ENCODE results near the gene NUSAP1.
"Not testable (repeated sequence)": the region's sequence is repeated elsewhere in the genome, so short reads cannot be mapped to it uniquely, and the experiment has no call there.

Gene NUSAP1

DNA sequence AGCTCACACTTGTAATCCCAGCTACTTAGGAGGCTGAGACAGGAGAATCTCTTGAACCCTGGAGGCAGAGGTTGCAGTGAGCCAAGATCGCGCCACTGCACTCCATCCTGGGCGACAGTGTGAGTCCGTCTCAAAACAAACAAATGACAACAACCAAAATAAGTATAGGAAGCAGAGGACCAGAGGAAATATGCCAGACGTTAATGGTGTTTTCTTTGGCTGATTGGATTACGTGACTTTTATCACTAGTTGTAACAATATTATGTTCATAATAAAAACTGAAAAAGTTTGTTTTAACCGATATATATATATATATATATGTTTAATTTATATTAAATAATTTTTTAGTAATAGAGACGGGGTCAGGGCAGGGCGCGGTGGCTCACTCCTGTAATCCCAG, 21.7 kb downstream of the NUSAP1 start:
- 88 to 98% methylated on average over 8 of the region's 10 CpGs for WGBS, 2 experiments
- peaks cover 76% of the 10 kb centered on the region for H3K36me3 ChIP-seq (ENCODE audit: control insufficient read depth, insufficient read depth, low read length)

DNA sequence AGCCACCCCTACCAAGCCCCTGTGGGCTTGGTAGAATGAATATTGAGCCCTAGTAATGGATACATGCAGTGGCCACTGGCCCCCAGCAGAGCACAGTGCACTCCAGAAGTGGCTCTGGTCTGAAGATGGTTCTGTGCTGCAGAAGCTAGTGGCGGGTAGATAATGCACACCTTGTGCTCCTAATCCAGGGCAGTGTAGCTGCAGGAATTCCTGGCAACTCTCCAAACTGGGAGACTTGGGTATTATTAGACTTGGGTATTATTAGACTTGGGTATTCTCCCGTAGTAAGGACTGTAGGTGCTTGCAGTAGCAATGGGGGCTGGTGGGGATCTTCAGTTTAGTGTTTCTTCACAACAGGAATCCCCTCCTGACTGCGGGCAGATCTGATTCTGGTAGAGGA, 34.7 kb downstream of the NUSAP1 start:
- Histone ChIP-seq H3K27ac (ENCODE audit: insufficient read depth, low read depth, low read length, poor library complexity, severe bottlenecking) (no peak overlapping the region), H3K36me3 (ENCODE audit: control insufficient read depth, insufficient read depth, low read length) (peaks cover 62% of the 10 kb centered on the region), H3K4me1 (ENCODE audit: control insufficient read depth, insufficient read depth, low read length) (no peaks in the 10 kb centered on the region), H3K9me3 (ENCODE audit: control insufficient read depth, low read length) (no peaks in the 10 kb centered on the region), H3K27me3 (ENCODE audit: control insufficient read depth, insufficient read depth, low read length, poor library complexity, severe bottlenecking) (no peaks in the 10 kb centered on the region), H3K4me3 (ENCODE audit: insufficient read depth, low read depth, low read length) (no peak overlapping the region)
- WGBS, 2 experiments: 95 to 97% methylated on average over 3 of the region's 3 CpGs

More for the DNA sequence above, 21.7 kb downstream of the NUSAP1 start:
- H3K4me3 ChIP-seq (ENCODE audit: insufficient read depth, low read depth, low read length): no peak overlapping the region
- H3K4me1 ChIP-seq (ENCODE audit: control insufficient read depth, insufficient read depth, low read length): no peaks in the 10 kb centered on the region
- no peak overlapping the region for H3K27ac ChIP-seq (ENCODE audit: insufficient read depth, low read depth, low read length, poor library complexity, severe bottlenecking)
- no peaks in the 10 kb centered on the region for H3K9me3 ChIP-seq (ENCODE audit: control insufficient read depth, low read length)
- no peaks in the 10 kb centered on the region for H3K27me3 ChIP-seq (ENCODE audit: control insufficient read depth, insufficient read depth, low read length, poor library complexity, severe bottlenecking)

DNA sequence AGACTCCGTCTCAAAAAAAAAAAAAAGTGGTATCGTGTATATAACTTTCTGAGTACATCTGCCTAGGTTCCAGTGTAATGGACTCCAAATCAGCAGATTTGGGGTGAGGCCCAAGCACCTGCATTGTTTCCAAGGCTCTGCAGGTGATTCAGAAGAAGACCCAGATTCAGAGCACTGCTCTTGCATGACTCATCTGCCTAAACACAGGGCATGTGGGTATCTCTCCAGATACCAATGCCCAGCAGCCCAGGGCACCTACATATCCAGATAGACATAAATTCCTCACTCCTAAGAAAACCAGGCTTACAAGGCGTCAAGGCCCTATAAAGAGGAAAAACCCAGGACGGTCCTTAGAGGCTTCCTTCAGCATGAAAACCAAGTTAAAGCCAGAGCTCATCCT, 45.3 kb downstream of the NUSAP1 start:
- Histone ChIP-seq H3K9me3 (ENCODE audit: control insufficient read depth, low read length) (no peaks in the 10 kb centered on the region), H3K27me3 (ENCODE audit: control insufficient read depth, insufficient read depth, low read length, poor library complexity, severe bottlenecking) (no peaks in the 10 kb centered on the region), H3K4me3 (ENCODE audit: insufficient read depth, low read depth, low read length) (no peak overlapping the region), H3K27ac (ENCODE audit: insufficient read depth, low read depth, low read length, poor library complexity, severe bottlenecking) (no peak overlapping the region), H3K4me1 (ENCODE audit: control insufficient read depth, insufficient read depth, low read length) (no peaks in the 10 kb centered on the region), H3K36me3 (ENCODE audit: control insufficient read depth, insufficient read depth, low read length) (peaks cover 55% of the 10 kb centered on the region)
- 95 to 96% methylated on average over 4 of the region's 4 CpGs for WGBS, 2 experiments

DNA sequence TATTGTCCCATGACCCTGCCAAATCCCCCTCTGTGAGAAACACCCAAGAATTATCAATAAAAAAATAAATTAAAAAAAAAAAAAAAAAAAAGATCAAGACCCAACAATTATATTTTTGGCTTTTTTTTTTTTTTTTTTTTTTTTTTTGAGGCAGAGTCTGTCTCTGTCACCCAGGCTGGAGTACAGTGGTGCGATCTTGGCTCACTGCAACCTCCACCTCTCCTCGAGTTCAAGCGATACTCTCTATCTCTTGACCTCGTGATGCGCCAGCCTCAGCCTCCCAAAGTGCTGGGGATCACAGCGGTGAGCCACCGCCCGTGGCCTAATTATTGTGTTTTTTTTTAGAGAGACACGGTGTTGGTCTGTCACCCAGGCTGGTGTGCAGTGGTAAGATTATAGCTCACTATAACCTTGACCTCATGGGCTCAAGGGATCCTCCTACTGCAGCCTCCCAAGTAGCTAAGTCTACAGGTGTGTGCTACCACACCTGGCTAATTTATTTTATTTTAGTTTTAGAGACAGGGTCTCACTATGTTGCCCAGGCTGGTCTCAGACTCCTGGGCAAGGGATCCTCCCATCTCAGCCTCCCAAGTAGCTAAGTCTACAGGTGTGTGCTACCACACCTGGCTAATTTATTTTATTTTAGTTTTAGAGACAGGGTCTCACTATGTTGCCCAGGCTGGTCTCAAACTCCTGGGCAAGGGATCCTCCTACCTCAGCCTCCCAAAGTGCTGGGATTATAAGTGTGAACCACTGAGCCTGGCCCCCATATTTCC, 51.5 kb downstream of the NUSAP1 start:
- H3K27me3 ChIP-seq (ENCODE audit: control insufficient read depth, insufficient read depth, low read length, poor library complexity, severe bottlenecking); H3K4me1 ChIP-seq (ENCODE audit: control insufficient read depth, insufficient read depth, low read length); H3K9me3 ChIP-seq (ENCODE audit: control insufficient read depth, low read length); H3K4me3 ChIP-seq (ENCODE audit: insufficient read depth, low read depth, low read length); H3K27ac ChIP-seq (ENCODE audit: insufficient read depth, low read depth, low read length, poor library complexity, severe bottlenecking): not testable (repeated sequence)
- H3K36me3 ChIP-seq (ENCODE audit: control insufficient read depth, insufficient read depth, low read length): peaks cover 30% of the 10 kb centered on the region
- WGBS, 2 experiments: 92 to 97% methylated on average over 9 of the region's 9 CpGs

DNA sequence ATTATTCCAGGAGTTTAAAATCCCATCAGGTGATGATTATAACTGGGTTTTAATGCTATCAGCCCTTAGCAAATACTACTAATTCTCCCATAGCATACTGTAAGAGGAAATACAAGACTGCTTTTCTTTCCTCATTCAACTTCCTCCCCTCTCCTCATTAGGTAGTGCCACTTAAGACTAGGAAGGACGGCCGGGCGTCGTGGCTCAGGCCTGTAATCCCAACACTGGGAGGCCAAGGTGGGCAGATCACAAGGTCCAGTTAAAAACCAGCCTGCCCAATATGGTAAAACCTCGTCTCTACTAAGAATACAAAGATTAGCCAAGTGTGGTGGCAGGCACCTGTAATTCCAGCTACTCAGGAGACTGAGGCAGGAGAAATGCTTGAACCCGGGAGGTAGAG, 55.0 kb downstream of the NUSAP1 start:
- Histone ChIP-seq H3K27me3 (ENCODE audit: control insufficient read depth, insufficient read depth, low read length, poor library complexity, severe bottlenecking) (no peaks in the 10 kb centered on the region), H3K36me3 (ENCODE audit: control insufficient read depth, insufficient read depth, low read length) (peaks cover 7% of the 10 kb centered on the region), H3K9me3 (ENCODE audit: control insufficient read depth, low read length) (no peaks in the 10 kb centered on the region), H3K27ac (ENCODE audit: insufficient read depth, low read depth, low read length, poor library complexity, severe bottlenecking) (no peak overlapping the region), H3K4me1 (ENCODE audit: control insufficient read depth, insufficient read depth, low read length) (no peaks in the 10 kb centered on the region), H3K4me3 (ENCODE audit: insufficient read depth, low read depth, low read length) (no peak overlapping the region)
- WGBS, 2 experiments: 84 to 86% methylated on average over 6 of the region's 6 CpGs

DNA sequence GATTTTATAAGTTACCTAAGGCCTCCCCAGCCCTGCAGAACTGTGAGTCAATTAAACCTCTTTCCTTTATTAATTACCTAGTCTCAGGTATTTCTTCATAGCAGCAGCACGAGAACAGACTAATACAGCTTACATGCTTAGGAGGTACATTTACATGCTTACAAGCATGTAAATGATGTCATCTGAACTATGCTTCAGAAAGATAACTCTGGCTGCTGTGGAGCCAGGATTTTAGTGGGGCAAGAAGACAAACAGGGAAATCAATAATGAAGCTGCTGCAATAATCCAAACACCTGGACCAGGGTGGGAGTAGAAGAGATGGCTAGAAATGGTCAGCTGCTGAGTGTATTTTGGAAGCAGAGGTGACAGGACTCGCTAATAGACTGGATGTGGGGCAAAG, 60.0 kb downstream of the NUSAP1 start:
- Histone ChIP-seq H3K9me3 (ENCODE audit: control insufficient read depth, low read length) (no peaks in the 10 kb centered on the region), H3K4me1 (ENCODE audit: control insufficient read depth, insufficient read depth, low read length) (no peaks in the 10 kb centered on the region), H3K36me3 (ENCODE audit: control insufficient read depth, insufficient read depth, low read length) (peaks cover 14% of the 10 kb centered on the region), H3K4me3 (ENCODE audit: insufficient read depth, low read depth, low read length) (no peak overlapping the region), H3K27me3 (ENCODE audit: control insufficient read depth, insufficient read depth, low read length, poor library complexity, severe bottlenecking) (no peaks in the 10 kb centered on the region), H3K27ac (ENCODE audit: insufficient read depth, low read depth, low read length, poor library complexity, severe bottlenecking) (no peak overlapping the region)
- 93 to 96% methylated on average over 2 of the region's 2 CpGs for WGBS, 2 experiments

DNA sequence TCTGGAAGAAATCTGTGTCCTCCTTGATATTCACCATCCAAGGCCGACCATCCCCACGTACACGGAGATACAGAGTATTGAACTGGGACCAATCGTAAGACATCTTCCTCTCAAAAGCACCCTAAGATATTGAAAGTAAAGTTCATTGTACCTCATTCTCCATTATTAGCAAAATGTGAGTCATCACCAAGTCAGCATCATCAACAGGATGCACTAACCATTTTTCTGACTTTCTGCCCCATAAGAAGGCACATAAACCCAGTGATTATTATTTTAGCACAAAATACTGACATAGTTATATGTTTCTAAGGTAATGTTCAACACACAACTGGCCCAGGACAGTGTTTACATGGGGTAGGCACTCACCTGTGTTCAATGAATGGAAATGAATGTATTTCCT, 62.2 kb downstream of the NUSAP1 start:
- H3K4me1 ChIP-seq (ENCODE audit: control insufficient read depth, insufficient read depth, low read length): no peaks in the 10 kb centered on the region
- H3K36me3 ChIP-seq (ENCODE audit: control insufficient read depth, insufficient read depth, low read length): peaks cover 7% of the 10 kb centered on the region
- WGBS, 2 experiments: 95 to 100% methylated on average over 4 of the region's 4 CpGs
- H3K9me3 ChIP-seq (ENCODE audit: control insufficient read depth, low read length): no peaks in the 10 kb centered on the region
- no peaks in the 10 kb centered on the region for H3K27me3 ChIP-seq (ENCODE audit: control insufficient read depth, insufficient read depth, low read length, poor library complexity, severe bottlenecking)
- H3K27ac ChIP-seq (ENCODE audit: insufficient read depth, low read depth, low read length, poor library complexity, severe bottlenecking): no peak overlapping the region
- no peak overlapping the region for H3K4me3 ChIP-seq (ENCODE audit: insufficient read depth, low read depth, low read length)

DNA sequence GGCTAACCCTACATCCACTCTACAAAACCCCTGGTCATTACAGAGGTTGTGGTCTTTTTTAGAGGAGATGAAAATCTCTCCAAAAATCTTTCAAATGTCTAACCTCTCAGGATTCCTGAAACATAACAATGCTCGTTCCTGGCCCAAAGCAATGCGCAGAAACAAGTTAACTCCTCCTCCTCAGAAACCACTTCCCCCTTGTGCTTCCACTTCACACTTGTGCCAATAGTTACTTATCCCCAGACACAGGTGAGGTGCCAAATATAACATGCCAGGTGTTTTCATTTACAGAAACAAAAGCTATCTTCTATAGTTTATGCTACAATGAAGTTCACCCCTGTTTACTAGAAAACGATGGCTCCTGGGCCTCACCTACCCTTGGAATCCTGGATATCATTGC, 63.4 kb downstream of the NUSAP1 start:
- Histone ChIP-seq H3K27ac (ENCODE audit: insufficient read depth, low read depth, low read length, poor library complexity, severe bottlenecking) (no peak overlapping the region), H3K4me3 (ENCODE audit: insufficient read depth, low read depth, low read length) (no peak overlapping the region), H3K9me3 (ENCODE audit: control insufficient read depth, low read length) (no peaks in the 10 kb centered on the region), H3K4me1 (ENCODE audit: control insufficient read depth, insufficient read depth, low read length) (no peaks in the 10 kb centered on the region), H3K27me3 (ENCODE audit: control insufficient read depth, insufficient read depth, low read length, poor library complexity, severe bottlenecking) (no peaks in the 10 kb centered on the region), H3K36me3 (ENCODE audit: control insufficient read depth, insufficient read depth, low read length) (peaks cover 7% of the 10 kb centered on the region)
- WGBS, 2 experiments: 93 to 96% methylated on average over 3 of the region's 3 CpGs

DNA sequence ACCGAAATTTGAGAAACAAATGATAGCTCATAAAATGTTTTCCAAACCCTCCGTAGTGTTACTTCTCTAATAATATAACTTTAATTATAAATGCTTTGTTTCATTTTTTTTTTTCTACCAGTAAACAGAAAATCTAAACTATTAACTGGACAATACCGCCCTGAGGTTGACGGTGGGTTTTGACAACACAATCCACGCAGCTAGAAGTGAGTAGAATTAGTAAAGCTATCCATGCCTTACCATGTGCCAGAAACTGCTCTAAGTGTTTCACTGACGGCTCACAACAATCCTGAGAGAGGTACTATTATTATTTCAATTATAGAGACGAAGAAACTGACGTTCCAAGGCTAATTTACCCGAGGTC, 69.2 kb downstream of the NUSAP1 start:
- H3K4me1 ChIP-seq (ENCODE audit: control insufficient read depth, insufficient read depth, low read length): no peaks in the 10 kb centered on the region
- H3K4me3 ChIP-seq (ENCODE audit: insufficient read depth, low read depth, low read length): peak overlapping the region; percentile 77
- no peaks in the 10 kb centered on the region for H3K9me3 ChIP-seq (ENCODE audit: control insufficient read depth, low read length)
- no peak overlapping the region for H3K27ac ChIP-seq (ENCODE audit: insufficient read depth, low read depth, low read length, poor library complexity, severe bottlenecking)
- no peaks in the 10 kb centered on the region for H3K36me3 ChIP-seq (ENCODE audit: control insufficient read depth, insufficient read depth, low read length)
- 12 to 21% methylated on average over 8 of the region's 9 CpGs for WGBS, 2 experiments
- no peaks in the 10 kb centered on the region for H3K27me3 ChIP-seq (ENCODE audit: control insufficient read depth, insufficient read depth, low read length, poor library complexity, severe bottlenecking)

DNA sequence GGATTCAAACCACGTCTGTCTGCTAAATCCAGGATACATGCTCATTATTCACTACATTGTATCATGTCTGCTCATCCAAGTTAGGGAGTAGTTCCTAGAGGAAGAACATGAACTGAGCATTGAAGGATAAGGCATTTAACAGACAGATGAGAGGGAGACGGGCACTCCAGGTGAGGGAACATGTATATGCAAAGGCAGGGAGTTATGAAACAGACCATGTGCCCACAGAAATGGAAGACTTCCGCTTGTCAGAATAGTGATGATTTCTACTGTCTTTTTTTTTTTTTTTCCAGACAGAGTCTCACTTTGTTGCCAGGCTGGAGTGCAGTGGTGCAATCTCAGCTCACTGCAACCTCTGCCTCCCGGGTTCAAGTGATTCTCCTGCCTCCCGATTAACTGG, 74.7 kb downstream of the NUSAP1 start:
- no peaks in the 10 kb centered on the region for H3K36me3 ChIP-seq (ENCODE audit: control insufficient read depth, insufficient read depth, low read length)
- 94 to 95% methylated on average over 5 of the region's 5 CpGs for WGBS, 2 experiments
- no peak overlapping the region for H3K4me3 ChIP-seq (ENCODE audit: insufficient read depth, low read depth, low read length)
- H3K4me1 ChIP-seq (ENCODE audit: control insufficient read depth, insufficient read depth, low read length): no peaks in the 10 kb centered on the region
- no peaks in the 10 kb centered on the region for H3K9me3 ChIP-seq (ENCODE audit: control insufficient read depth, low read length)
- H3K27ac ChIP-seq (ENCODE audit: insufficient read depth, low read depth, low read length, poor library complexity, severe bottlenecking): no peak overlapping the region
- H3K27me3 ChIP-seq (ENCODE audit: control insufficient read depth, insufficient read depth, low read length, poor library complexity, severe bottlenecking): no peaks in the 10 kb centered on the region

DNA sequence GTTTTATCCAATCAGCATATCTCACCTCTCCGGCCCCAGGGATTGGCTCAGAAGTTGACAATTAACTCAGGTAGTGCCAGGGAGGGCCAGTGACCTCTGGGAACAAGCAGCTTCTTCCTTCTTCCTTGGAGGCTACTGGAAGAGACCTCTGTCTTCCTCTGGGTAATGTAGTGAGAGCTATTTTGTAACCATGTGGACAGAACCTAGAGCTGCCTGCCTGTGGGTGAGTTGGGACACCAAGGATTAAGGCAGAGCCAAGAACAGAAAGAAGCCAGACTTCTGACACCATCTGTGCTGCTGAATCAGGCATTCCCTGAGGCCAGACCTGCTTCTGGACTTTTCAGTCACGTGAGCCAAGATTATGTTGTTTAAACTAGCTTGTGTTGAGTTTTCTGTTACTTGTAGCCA, 75.6 kb downstream of the NUSAP1 start:
- no peak overlapping the region for H3K27ac ChIP-seq (ENCODE audit: insufficient read depth, low read depth, low read length, poor library complexity, severe bottlenecking)
- WGBS, 2 experiments: 93 to 95% methylated on average over 2 of the region's 2 CpGs

More for the DNA sequence above, 75.6 kb downstream of the NUSAP1 start:
- Histone ChIP-seq H3K4me3 (ENCODE audit: insufficient read depth, low read depth, low read length) (no peak overlapping the region), H3K9me3 (ENCODE audit: control insufficient read depth, low read length) (no peaks in the 10 kb centered on the region), H3K4me1 (ENCODE audit: control insufficient read depth, insufficient read depth, low read length) (no peaks in the 10 kb centered on the region), H3K27me3 (ENCODE audit: control insufficient read depth, insufficient read depth, low read length, poor library complexity, severe bottlenecking) (no peaks in the 10 kb centered on the region), H3K36me3 (ENCODE audit: control insufficient read depth, insufficient read depth, low read length) (no peaks in the 10 kb centered on the region)

Data from ectodermal cell (in vitro differentiated cells).